K562 (cell line): ENCODE data around the gene HOXD13. TPM values are rescaled to one million over a fixed set of nuclear protein-coding genes. Genes with fewer than 3 reads are reported as not detected.

Source experiments
- ATAC-seq: fragments of 200-7000 bp; cut with Tn5 transposase; 3 replicates; pipeline ENCODE4 v1.9.1; 2020; ENCODE audit warnings: moderate library complexity
- BruUV-seq: library from RNA; stranded (reverse); fragments of 400-500 nt; replicated peaks from 2 replicates; lab custom pipeline; 2021; lab: Mats Ljungman, UMichigan
- CTCF ChIA-PET: fragments of 300-600 bp; formaldehyde crosslinking; extraction: SDS; loops from one replicate; lab custom pipeline; 2021; ENCODE audit warnings: low intra/inter-chr PET ratio; lab: Yijun Ruan, JAX
- POLR2A ChIA-PET: fragments of 300-600, 350-650 bp; sonication (Branson Sonifier 250); formaldehyde crosslinking; extraction: SDS; loops from one replicate; lab custom pipeline; 2021; ENCODE audit warnings: antibody characterized with exemption, inconsistent platforms; lab: Yijun Ruan, JAX
- DNase-seq, 4 experiments: peaks; one replicate each; pipeline versions ENCODE4 v3.0.0 to v3.0.0-alpha.2; 2011 to 2018; ENCODE audit warnings: low spot score in 3 of 4, mixed read lengths in 3 of 4; ENCODE audit errors: extremely low read depth in 1 of 4
- FAIRE-seq: peaks from 2 replicates; lab custom pipeline; 2011; peaks lifted over from hg19 to GRCh38; lab: Jason Lieb, UNC
- H2AFZ ChIP-seq: 2 replicates; pipeline ENCODE4 v1.6.0; 2011; ENCODE audit warnings: low read depth, low read length, control low read depth, inconsistent platforms
- H3K27ac ChIP-seq: fragments of 200-600 bp; 3 replicates; pipeline ENCODE4 v1.8.0; 2011; ENCODE audit warnings: low read depth, mild to moderate bottlenecking, control low read depth, inconsistent platforms, low read length, moderate library complexity, mixed read lengths; ENCODE audit errors: extremely low read depth
- H3K27me3 ChIP-seq, 2 experiments: fragments of 300-600 bp in 1 of 2; 2 replicates in 1 of 2; 3 replicates in 1 of 2; pipeline versions ENCODE4 v1.6.0 to v1.8.0; 2011; ENCODE audit warnings: inconsistent platforms in 2 of 2, low read length in 2 of 2, mild to moderate bottlenecking in 1 of 2, mixed read lengths in 1 of 2, moderate library complexity in 1 of 2; ENCODE audit not compliant: control insufficient read depth in 2 of 2, insufficient read depth in 2 of 2
- H3K36me3 ChIP-seq: fragments of 300-600 bp; 3 replicates; pipeline ENCODE4 v1.8.0; 2011; ENCODE audit warnings: mild to moderate bottlenecking, low read length, inconsistent platforms; ENCODE audit not compliant: control insufficient read depth, insufficient read depth
- H3K4me1 ChIP-seq, 2 experiments: fragments of 200-600 bp in 1 of 2; replicated peaks in 1 of 2; 2 replicates in 1 of 2; 3 replicates in 1 of 2; pipeline versions ENCODE4 v1.5.1 to v1.8.0; 2011; ENCODE audit warnings: inconsistent platforms in 2 of 2, low read length in 2 of 2, mild to moderate bottlenecking in 1 of 2, mixed read lengths in 1 of 2, moderate library complexity in 1 of 2; ENCODE audit not compliant: control insufficient read depth in 2 of 2, insufficient read depth in 2 of 2
- H3K4me2 ChIP-seq: 2 replicates; pipeline ENCODE4 v1.6.1; 2011; ENCODE audit warnings: low read length, control low read depth, inconsistent platforms, mixed read lengths; ENCODE audit not compliant: insufficient read depth
- H3K4me3 ChIP-seq: fragments of 200-600 bp; sonication (generic), shearing (Covaris generic); 2 replicates; pipeline ENCODE4 v1.5.1; 2016; ENCODE audit warnings: control low read depth, inconsistent platforms
- H3K79me2 ChIP-seq: fragments of 200-600 bp; 3 replicates; pipeline ENCODE4 v1.8.0; 2011; ENCODE audit warnings: low read length, inconsistent platforms; ENCODE audit not compliant: control insufficient read depth, insufficient read depth
- H3K9ac ChIP-seq, 2 experiments: 2 replicates each; pipeline versions ENCODE4 v1.6.0 to v1.6.1; 2011; ENCODE audit warnings: low read depth in 2 of 2, low read length in 2 of 2, control low read depth in 1 of 2, inconsistent platforms in 1 of 2, mild to moderate bottlenecking in 1 of 2, mixed read lengths in 1 of 2; ENCODE audit not compliant: insufficient read depth in 1 of 2
- H3K9me1 ChIP-seq: one replicate; pipeline ENCODE4 v1.6.0; 2011; ENCODE audit warnings: inconsistent platforms, mild to moderate bottlenecking, low read length, moderate library complexity; ENCODE audit not compliant: control insufficient read depth, insufficient read depth
- H3K9me3 ChIP-seq: replicated peaks from 2 replicates; pipeline ENCODE4 v1.5.1; 2011; ENCODE audit warnings: low read depth, low read length, inconsistent platforms; ENCODE audit not compliant: control insufficient read depth, insufficient read depth
- H4K20me1 ChIP-seq: replicated peaks from 2 replicates; pipeline ENCODE4 v1.6.1; 2011; ENCODE audit warnings: low read length, inconsistent platforms, mixed read lengths; ENCODE audit not compliant: control insufficient read depth, insufficient read depth
- EGR1 ChIP-seq: fragments of 450-650 bp; conservative IDR thresholded peaks from 2 replicates; pipeline ENCODE4 v1.6.1; 2017; ENCODE audit warnings: mild to moderate bottlenecking
- ELF1 ChIP-seq: fragments of 200-800 bp; sonication (Bioruptor generic); IDR thresholded peaks from 2 replicates; pipeline ENCODE4 v1.6.1; 2016; ENCODE audit warnings: missing genetic modification characterization, missing compliant biosample characterization
- RNF2 ChIP-seq: sonication (generic); IDR thresholded peaks from 2 replicates; pipeline ENCODE4 v1.6.1; 2016
- VEZF1 ChIP-seq: fragments of 200-800 bp; sonication (Bioruptor generic); IDR thresholded peaks from 2 replicates; pipeline ENCODE4 v1.6.1; 2017; ENCODE audit warnings: missing genetic modification characterization, missing compliant biosample characterization
- ZNF766 ChIP-seq: fragments of 200-800 bp; sonication (Bioruptor generic); conservative IDR thresholded peaks from 2 replicates; pipeline ENCODE4 v1.6.1; 2016; ENCODE audit warnings: missing genetic modification characterization, missing compliant biosample characterization
- WGBS: fragments of 100-300 bp; shearing (Covaris generic); methylation state at CpG from one replicate; pipeline ENCODE4 v1.1.6; 2016; ENCODE audit warnings: low coverage, mixed read lengths; ENCODE audit not compliant: insufficient coverage; ENCODE audit errors: missing lambda C conversion rate; 5-methylcytosine and 5-hydroxymethylcytosine counted together
- in situ Hi-C: fragments of 300-500 bp; cut with MboI; formaldehyde crosslinking; loops from 4 replicates; pipeline ENCODE4 v1.15.0; 2018; ENCODE audit warnings: inconsistent platforms, mixed read lengths
- intact Hi-C: fragments of 100-400 bp; cut with micrococcal nuclease; formaldehyde crosslinking; loops from 2 replicates; pipeline ENCODE4 v1.14.2; 2022
- polyA plus RNA-seq, 8 experiments: library from polyadenylated mRNA; depleted of rRNA in 4 of 8; stranded (reverse) in 5 of 8; unstranded in 3 of 8; fragments of >200 nt; fragmentation: Nextera tagmentation in 2 of 8; fragmentation: Illumina TruSeq in 1 of 8; extraction: Ambion mirVana in 2 of 8; extraction: Trizol in 1 of 8; gene quantifications; 2 replicates each; pipeline versions ENCODE4 v1.2.1 to v1.2.3, GENCODE V29; 2011 to 2014; ENCODE audit warnings: inconsistent platforms in 1 of 8, missing spikeins in 1 of 8
- total RNA-seq, 7 experiments: library from RNA; depleted of rRNA in 6 of 7; stranded (reverse); fragments of >200 nt in 6 of 7; fragmentation: Illumina TruSeq in 2 of 7; extraction: Trizol in 2 of 7; gene quantifications; 2 replicates each; pipeline versions ENCODE4 v1.2.1 to v1.2.3, GENCODE V29; 2011 to 2021; ENCODE audit warnings: low replicate concordance in 1 of 7
- TF ChIP-seq, protein P1 (sequence below): fragments of 250-450 bp; sonication (Bioruptor Pico); IDR thresholded peaks from 2 replicates; pipeline ENCODE4 v1.5.1; 2021; ENCODE audit warnings: mild to moderate bottlenecking

HOXD13 gene
- total and polyA plus RNA-seq, 9 of the 15 experiments (the other 6 are each of a cell fraction or from before 2014, with no cell fraction given), result 0.03 to 0.04 TPM; not detected in 7

GRCh38 chr2:176079285-176079830, 13.2 kb upstream of the HOXD13 start:
- peak; percentile 59; the same call in 1 of the 2 replicates for TF ChIP-seq ZNF766 (CRISPR knock-in tag)
- 0 out of 2 replicates have a peak, but pooled peaks have one; percentile 47 for TF ChIP-seq RNF2
- TF ChIP-seq, protein P1, sequence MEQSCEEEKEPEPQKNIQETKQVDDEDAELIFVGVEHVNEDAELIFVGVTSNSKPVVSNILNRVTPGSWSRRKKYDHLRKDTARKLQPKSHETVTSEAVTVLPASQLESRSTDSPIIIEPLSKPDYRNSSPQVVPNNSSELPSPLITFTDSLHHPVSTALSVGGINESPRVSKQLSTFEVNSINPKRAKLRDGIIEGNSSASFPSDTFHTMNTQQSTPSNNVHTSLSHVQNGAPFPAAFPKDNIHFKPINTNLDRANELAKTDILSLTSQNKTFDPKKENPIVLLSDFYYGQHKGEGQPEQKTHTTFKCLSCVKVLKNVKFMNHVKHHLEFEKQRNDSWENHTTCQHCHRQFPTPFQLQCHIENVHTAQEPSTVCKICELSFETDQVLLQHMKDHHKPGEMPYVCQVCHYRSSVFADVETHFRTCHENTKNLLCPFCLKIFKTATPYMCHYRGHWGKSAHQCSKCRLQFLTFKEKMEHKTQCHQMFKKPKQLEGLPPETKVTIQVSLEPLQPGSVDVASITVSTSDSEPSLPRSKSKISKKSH, result no peak
- no peak for TF ChIP-seq ELF1 (tag)
- peak; percentile 22; the same call in 1 of the 2 replicates for TF ChIP-seq EGR1
- peak; percentile 10; the same call in 1 of the 2 replicates for TF ChIP-seq VEZF1 (CRISPR knock-in tag)
- H3K9ac ChIP-seq, result peak overlapping the region in 1 of 2 experiments; percentile 89; a peak in 3 of 4 replicates
- H3K4me1 ChIP-seq, result peaks cover 3 to 29% of the 10 kb centered on the region in 2 experiments; a peak in 3 of 5 replicates
- FAIRE-seq (no peak), ATAC-seq (peak; percentile 73), DNase-seq (peak in 2 of 4 experiments; percentile 27 to 56)
- H3K27me3 ChIP-seq, result peaks cover 45 to 68% of the 10 kb centered on the region in 2 experiments
- 3% methylated on average over 24 of the region's 30 CpGs for WGBS
- H3K4me2 ChIP-seq, result peak overlapping the region; percentile 84
- intact Hi-C loops (loop anchor here (1.0 to 10.0 kb wide), 3 partner anchors 115 to 389 kb away; no protein-coding TSS in a partner anchor), in situ Hi-C loops (loop anchor here (10.0 to 25.0 kb wide), 2 partner anchors 395 to 1042 kb away; no protein-coding TSS in a partner anchor)
- peaks cover 10% of the 10 kb centered on the region for H3K9me3 ChIP-seq
- H2AFZ ChIP-seq, result peak overlapping the region; percentile 79
- ChIA-PET CTCF (interaction anchor here (0.6 to 3.8 kb wide), 8 partner anchors 11 to 1825 kb away, joined by 3 to 36 read pairs (median 4); no protein-coding TSS in a partner anchor), POLR2A (interaction anchor here (0.6 to 1.0 kb wide), 4 partner anchors 77 to 911 kb away, joined by 3 to 4 read pairs (median 3); partner anchors contain the start of gene LNPK)
- H3K27ac ChIP-seq, result no peak overlapping the region
- H3K79me2 ChIP-seq, result no peaks in the 10 kb centered on the region
- no peaks in the 10 kb centered on the region for H3K9me1 ChIP-seq
- BruUV-seq, result no TSS peak
- peak overlapping the region; percentile 52 for H3K4me3 ChIP-seq
- H3K36me3 ChIP-seq, result no peaks in the 10 kb centered on the region
- no peaks in the 10 kb centered on the region for H4K20me1 ChIP-seq
